Measurements from ENCODE around the gene RAMP1.

DNA sequence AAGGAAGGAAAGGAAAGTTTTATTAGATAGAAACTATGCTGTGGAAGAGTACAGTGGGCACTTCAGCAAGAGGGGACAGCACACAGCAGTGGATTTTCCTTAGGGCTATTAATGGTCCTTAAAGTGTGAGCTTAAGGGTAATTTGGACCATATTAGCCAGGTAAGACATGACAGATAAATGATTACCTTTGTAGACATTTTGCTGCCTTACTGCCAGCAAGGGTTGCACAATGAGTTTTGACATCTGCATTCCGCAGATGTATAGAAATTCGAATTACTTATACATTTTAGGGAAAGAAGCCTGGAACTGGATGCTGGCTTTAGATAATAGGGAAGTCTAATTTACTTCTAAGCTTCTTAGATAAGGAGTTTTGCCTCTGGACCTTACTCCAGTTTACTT lies 93.4 kb downstream of the RAMP1 start:
- TF ChIP-seq CTCF (IDR thresholded peaks at IDR 0.05) (no peak), POLR2A (IDR thresholded peaks at IDR 0.05) (no peak)
